D721Med (cell line): Measurements from ENCODE around the gene ALPL.

Experiments
- DNase-seq: peaks from one replicate; pipeline ENCODE4 v3.0.0; 2011; ENCODE audit warnings: low spot score; ENCODE audit not compliant: insufficient read length
- FAIRE-seq: peaks from 2 replicates; lab custom pipeline; 2011; peaks lifted over from hg19 to GRCh38; lab: Jason Lieb, UNC
- TF ChIP-seq, protein P1 (sequence below): IDR thresholded peaks from 2 replicates; pipeline ENCODE4 v1.5.1; 2012; ENCODE audit warnings: mild to moderate bottlenecking, control low read depth; ENCODE audit not compliant: insufficient read depth; ENCODE audit errors: missing control alignments

Gene ALPL

DNA sequence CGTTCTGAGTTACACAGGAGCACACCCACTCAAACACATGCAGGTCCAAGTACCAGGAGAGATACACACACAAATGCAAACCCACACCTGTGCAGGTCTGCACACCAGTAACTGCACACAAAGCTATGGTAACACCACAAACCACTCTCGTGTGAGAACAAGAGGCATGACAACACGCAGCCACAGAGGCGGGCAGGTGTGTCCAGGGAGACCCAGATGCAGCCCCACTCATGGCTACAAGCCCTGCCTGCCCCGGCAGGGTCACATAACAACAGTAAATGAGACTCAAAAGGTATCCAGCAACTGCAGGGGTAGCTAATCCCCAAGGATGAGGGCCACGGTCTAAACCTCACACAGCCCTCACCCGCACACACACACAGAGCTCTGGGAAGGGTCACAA, 111.8 kb downstream of the ALPL start:
- FAIRE-seq (no peak), DNase-seq (no peak)
- TF ChIP-seq, protein P1, sequence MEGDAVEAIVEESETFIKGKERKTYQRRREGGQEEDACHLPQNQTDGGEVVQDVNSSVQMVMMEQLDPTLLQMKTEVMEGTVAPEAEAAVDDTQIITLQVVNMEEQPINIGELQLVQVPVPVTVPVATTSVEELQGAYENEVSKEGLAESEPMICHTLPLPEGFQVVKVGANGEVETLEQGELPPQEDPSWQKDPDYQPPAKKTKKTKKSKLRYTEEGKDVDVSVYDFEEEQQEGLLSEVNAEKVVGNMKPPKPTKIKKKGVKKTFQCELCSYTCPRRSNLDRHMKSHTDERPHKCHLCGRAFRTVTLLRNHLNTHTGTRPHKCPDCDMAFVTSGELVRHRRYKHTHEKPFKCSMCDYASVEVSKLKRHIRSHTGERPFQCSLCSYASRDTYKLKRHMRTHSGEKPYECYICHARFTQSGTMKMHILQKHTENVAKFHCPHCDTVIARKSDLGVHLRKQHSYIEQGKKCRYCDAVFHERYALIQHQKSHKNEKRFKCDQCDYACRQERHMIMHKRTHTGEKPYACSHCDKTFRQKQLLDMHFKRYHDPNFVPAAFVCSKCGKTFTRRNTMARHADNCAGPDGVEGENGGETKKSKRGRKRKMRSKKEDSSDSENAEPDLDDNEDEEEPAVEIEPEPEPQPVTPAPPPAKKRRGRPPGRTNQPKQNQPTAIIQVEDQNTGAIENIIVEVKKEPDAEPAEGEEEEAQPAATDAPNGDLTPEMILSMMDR = no peak

DNA sequence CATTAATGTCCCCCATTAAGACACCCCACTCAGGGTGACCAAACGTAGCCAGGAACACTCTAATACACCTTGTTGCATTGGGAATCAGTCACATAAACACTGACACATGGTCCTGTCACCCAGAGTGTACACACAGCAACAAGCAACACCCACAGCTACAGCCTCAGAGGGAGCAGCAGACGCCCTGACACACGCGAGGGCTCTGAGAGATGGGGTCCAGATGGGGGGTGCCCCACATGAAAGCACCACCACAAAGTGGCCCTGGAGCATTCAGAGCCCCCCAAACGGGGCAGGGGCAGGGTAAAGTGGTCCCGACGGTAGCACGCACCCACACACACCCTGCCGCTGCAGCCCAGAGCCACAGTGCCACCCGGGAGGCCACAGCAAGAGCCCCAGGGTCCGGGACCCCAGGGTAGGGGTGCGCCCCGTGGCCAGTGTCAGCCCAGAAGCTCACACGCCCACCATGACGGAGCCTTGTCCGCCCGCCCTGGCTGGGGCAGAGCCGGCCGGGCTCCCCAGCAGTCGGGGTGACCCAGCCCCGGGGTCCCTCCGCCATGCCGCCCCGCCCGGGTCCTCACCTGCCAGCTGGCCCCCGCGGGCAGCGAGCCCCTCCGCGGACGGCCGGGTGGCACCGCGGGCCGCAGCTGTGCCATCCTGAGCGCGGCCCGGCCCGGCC, 112.7 kb downstream of the ALPL start:
- DNase-seq (no peak), FAIRE-seq (no peak)
- TF ChIP-seq, protein P1 = no peak

DNA sequence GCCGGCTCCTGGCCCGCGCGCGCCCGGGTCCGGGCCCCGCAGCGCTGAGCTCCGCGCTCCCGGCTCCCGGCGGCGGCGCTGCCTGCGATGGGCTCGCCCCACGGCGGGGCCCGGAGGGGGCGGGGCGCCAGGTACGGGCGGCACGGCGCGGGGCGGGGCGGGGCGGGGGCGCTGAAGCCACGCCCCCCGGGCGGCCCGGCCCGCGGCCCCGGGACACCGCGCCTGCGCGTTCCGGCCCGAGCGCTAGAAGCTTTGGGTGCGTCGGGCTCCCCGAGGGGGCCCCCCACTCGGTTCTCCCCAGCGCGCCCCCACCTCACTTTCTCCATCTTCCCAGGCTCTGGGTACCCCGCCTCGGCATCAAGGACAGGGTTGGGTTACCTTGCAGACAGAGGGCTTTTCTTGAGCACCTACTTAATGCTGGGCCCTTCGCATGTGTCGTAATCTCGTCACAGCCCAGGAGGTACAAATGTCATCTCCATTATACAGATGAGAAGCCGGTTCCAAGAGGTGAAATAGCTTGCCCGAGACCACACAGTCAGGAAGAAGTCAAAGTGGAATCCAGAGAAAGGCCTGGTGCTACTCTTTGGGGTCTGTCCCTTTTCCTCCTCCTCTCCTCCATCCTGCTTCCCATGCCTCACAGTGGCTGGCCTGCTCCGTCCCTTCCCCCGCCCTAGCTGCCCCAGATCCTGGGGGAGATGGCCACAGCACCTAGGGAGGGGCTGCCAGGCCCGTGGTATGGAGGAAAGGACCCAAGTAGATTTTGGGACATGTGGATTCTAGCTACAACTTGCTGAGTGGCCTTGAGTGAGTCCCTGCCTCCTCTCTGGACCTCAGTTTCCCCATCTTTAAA, 113.5 kb downstream of the ALPL start:
- TF ChIP-seq, protein P1 = no peak
- DNase-seq (no peak), FAIRE-seq (no peak)

DNA sequence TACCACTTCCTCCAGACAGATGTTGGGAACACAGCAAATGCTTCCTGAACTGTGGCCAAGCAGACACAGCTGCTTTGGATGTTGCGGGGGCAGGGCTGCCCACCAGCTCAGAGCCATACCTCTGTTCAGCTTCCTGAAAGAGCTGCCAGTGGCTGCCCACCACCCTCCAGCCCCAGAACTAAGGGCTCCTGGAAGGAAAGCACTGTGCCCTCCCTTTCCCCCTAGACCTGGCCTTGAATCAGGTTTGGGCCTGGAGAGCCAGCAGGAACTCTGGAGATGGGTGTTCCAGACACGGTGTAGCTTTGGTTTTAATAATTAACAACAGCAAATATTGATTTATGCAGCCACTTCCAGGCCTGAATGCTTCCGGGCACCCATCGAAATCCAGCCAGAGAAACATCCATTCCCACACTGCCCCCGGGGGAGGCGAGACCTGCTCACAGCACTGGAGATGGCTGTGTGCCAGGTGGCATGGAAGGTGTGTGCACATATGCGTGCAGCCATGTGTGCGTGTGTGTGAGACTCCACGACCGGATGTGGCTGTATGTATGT, 114.3 kb downstream of the ALPL start:
- FAIRE-seq = no peak
- TF ChIP-seq, protein P1 = no peak
- DNase-seq = no peak

DNA sequence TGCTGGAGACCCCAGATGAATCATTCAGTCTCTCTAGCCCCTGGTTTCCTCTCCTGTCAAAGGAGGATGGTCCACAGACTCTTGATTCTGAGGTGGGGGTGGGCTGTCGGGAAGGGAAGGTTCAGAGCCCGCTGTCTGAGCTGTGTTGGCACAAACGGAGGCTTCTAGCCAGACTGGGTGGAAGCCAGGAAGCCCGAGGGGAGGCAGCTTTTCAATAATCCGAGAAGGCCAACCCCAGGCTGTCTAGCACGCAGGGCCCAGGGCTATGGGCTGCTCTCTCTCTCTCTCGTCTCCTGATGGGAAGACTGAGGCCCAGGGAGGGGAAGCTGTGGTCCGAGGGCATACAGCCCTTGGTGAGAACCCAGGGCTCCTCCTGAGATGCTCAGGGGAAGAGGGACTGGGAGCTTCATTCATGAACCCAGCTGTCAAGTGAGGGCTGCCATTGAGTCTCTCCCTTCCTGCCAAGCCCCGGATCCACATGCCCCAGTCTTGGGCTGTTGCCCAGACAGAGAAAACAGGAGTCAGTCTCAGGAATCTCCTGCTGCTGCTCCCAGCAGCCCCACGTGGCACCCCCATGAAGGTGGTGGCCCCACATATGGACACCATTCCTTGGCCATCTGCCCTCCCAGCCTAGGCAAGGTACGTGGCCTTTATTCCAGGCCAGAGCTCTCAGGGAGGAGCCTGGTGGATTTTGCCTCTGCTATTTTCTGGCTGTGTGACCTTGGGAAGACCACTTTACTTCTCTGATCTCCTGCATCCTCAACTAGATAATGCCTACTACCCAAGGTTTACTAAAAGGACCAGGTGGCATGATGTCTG, 115.6 kb downstream of the ALPL start:
- TF ChIP-seq, protein P1 = no peak
- FAIRE-seq (no peak), DNase-seq (no peak)

DNA sequence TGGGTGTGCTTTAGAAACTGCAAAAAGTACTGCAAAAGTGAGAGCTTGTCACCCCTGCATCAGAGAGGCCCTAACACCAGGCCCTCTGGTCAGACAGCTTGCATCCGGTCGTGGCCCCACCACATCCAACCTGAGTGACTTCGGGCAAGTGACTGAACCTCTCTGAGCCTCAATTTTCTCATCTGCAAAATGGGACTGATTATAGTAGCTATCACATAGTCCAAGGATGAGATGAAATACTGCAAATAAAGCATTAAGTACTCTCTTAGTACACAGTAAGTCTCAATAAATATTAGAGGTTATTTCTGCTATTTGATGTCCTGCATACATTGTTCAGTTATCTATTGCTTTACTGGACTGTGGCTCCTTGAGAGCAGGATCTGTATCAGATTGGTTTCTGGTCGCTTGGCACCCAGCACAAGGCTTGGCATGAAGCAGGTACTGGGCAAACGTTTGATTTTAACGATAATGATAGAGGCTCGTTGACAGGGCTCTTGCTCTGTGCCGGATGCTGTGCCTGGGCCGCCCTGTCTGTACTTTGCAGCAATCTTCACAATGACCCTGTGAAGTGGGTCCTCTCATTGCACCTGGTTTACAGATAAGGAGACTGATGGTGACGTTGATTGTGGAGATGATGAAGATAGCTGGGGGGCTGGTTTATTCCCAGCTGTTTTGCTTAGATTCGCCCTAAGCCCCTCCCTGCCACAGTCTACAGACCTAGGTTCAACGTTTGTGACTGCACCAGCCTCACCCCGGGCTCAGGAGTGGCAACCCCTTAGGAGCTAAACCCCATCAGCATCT, 116.4 kb downstream of the ALPL start:
- TF ChIP-seq, protein P1 = no peak
- FAIRE-seq (no peak), DNase-seq (no peak)
